HepG2 (cell line): ENCODE results near the gene TPX2. TPM values are rescaled to one million over a fixed set of nuclear protein-coding genes. Genes with fewer than 3 reads are reported as not detected.

Experiments
- ATF7-NPFF ChIP-seq: sonication (generic); formaldehyde crosslinking; IDR thresholded peaks from 2 replicates; pipeline ENCODE4 v1.8.1; 2023; ENCODE audit warnings: mild to moderate bottlenecking, low read depth, missing genetic modification reagents, moderate library complexity
- HOMEZ ChIP-seq: IDR thresholded peaks from 2 replicates; pipeline ENCODE4 v1.6.1; 2016; ENCODE audit warnings: low read depth
- KLF13 ChIP-seq: sonication (generic); formaldehyde crosslinking; IDR thresholded peaks from 2 replicates; pipeline ENCODE4 v1.4.0; 2020; ENCODE audit warnings: mild to moderate bottlenecking, missing genetic modification reagents
- PHF8 ChIP-seq: sonication (generic); formaldehyde crosslinking; IDR thresholded peaks from 2 replicates; pipeline ENCODE4 v1.5.0; 2020; ENCODE audit warnings: missing genetic modification reagents
- RBFOX2 ChIP-seq: fragments of 200-400 bp; formaldehyde crosslinking; IDR thresholded peaks from 2 replicates; pipeline ENCODE4 v1.6.1; 2017; ENCODE audit warnings: low read depth, mild to moderate bottlenecking, low read length
- REXO4 ChIP-seq: sonication (generic); formaldehyde crosslinking; IDR thresholded peaks from 2 replicates; pipeline ENCODE4 v1.8.0; 2022; ENCODE audit warnings: missing genetic modification reagents, mild to moderate bottlenecking, borderline replicate concordance
- SKI ChIP-seq: fragments of 450-650 bp; IDR thresholded peaks from one replicate; pipeline ENCODE4 v1.6.1; 2018; ENCODE audit warnings: mild to moderate bottlenecking; ENCODE audit not compliant: partially characterized antibody
- SMAD9 ChIP-seq: sonication (generic); formaldehyde crosslinking; IDR thresholded peaks from 2 replicates; pipeline ENCODE4 v1.5.1; 2020; ENCODE audit warnings: mild to moderate bottlenecking, missing genetic modification reagents
- ZBTB20 ChIP-seq: sonication (generic); formaldehyde crosslinking; IDR thresholded peaks from 2 replicates; pipeline ENCODE4 v1.8.1; 2023; ENCODE audit warnings: missing genetic modification reagents, low read depth, mild to moderate bottlenecking, borderline replicate concordance
- ZFY ChIP-seq: sonication (generic); formaldehyde crosslinking; IDR thresholded peaks from 2 replicates; pipeline ENCODE4 v1.4.0; 2020; ENCODE audit warnings: missing genetic modification reagents
- ZNF512B ChIP-seq: sonication (generic); formaldehyde crosslinking; IDR thresholded peaks from 2 replicates; pipeline ENCODE4 v1.5.1; 2020; ENCODE audit warnings: missing genetic modification reagents, mild to moderate bottlenecking, borderline replicate concordance
- ZNF552 ChIP-seq: sonication (generic); formaldehyde crosslinking; IDR thresholded peaks from 2 replicates; pipeline ENCODE4 v1.9.0; 2022; ENCODE audit warnings: missing genetic modification reagents, mild to moderate bottlenecking, borderline replicate concordance
- ZSCAN30 ChIP-seq: sonication (generic); formaldehyde crosslinking; IDR thresholded peaks from 2 replicates; pipeline ENCODE4 v1.5.0; 2020; ENCODE audit warnings: mild to moderate bottlenecking, missing genetic modification reagents
- polyA plus RNA-seq, 8 experiments: library from polyadenylated mRNA; depleted of rRNA in 3 of 8; stranded (reverse) in 7 of 8; unstranded in 1 of 8; fragments of >200 nt; fragmentation: Illumina TruSeq in 4 of 8; extraction: Trizol in 4 of 8; gene quantifications; 2 replicates each; pipeline versions ENCODE4 v1.2.1 to v1.2.3, GENCODE V29; 2011 to 2016; ENCODE audit warnings: low read depth in 4 of 8, missing spikeins in 1 of 8, mixed read lengths in 1 of 8; ENCODE audit not compliant: insufficient read depth in 1 of 8
- total RNA-seq, 5 experiments: library from RNA; depleted of rRNA; stranded (reverse); fragments of >200 nt; fragmentation: Illumina TruSeq; extraction: Trizol; gene quantifications; 2 replicates each; pipeline ENCODE4 v1.2.3, GENCODE V29; 2016; ENCODE audit warnings: low read depth in 1 of 5
- TF ChIP-seq, protein P1 (sequence below): IDR thresholded peaks from 2 replicates; pipeline ENCODE4 v1.4.0; 2020; ENCODE audit warnings: mild to moderate bottlenecking, missing genetic modification reagents
- TF ChIP-seq, protein P2 (sequence below): sonication (generic); formaldehyde crosslinking; IDR thresholded peaks from 2 replicates; pipeline ENCODE4 v1.5.0; 2020; ENCODE audit warnings: missing genetic modification reagents

TPX2 gene
- total and polyA plus RNA-seq, 2 of the 13 experiments (the other 11 are each of a cell fraction or from before 2014, with no cell fraction given), result 34.3 to 124 TPM

GRCh38 chr20:31695849-31696804 lies 43.0 kb upstream of the TPX2 start (continued):
- TF ChIP-seq, protein P1, sequence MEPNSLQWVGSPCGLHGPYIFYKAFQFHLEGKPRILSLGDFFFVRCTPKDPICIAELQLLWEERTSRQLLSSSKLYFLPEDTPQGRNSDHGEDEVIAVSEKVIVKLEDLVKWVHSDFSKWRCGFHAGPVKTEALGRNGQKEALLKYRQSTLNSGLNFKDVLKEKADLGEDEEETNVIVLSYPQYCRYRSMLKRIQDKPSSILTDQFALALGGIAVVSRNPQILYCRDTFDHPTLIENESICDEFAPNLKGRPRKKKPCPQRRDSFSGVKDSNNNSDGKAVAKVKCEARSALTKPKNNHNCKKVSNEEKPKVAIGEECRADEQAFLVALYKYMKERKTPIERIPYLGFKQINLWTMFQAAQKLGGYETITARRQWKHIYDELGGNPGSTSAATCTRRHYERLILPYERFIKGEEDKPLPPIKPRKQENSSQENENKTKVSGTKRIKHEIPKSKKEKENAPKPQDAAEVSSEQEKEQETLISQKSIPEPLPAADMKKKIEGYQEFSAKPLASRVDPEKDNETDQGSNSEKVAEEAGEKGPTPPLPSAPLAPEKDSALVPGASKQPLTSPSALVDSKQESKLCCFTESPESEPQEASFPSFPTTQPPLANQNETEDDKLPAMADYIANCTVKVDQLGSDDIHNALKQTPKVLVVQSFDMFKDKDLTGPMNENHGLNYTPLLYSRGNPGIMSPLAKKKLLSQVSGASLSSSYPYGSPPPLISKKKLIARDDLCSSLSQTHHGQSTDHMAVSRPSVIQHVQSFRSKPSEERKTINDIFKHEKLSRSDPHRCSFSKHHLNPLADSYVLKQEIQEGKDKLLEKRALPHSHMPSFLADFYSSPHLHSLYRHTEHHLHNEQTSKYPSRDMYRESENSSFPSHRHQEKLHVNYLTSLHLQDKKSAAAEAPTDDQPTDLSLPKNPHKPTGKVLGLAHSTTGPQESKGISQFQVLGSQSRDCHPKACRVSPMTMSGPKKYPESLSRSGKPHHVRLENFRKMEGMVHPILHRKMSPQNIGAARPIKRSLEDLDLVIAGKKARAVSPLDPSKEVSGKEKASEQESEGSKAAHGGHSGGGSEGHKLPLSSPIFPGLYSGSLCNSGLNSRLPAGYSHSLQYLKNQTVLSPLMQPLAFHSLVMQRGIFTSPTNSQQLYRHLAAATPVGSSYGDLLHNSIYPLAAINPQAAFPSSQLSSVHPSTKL (CRISPR knock-in tag), result peak; percentile 100
- TF ChIP-seq PHF8, result peak; percentile 59; the same call in 1 of the 2 replicates
- TF ChIP-seq ZNF552 (CRISPR knock-in tag), result peak; percentile 80
- TF ChIP-seq REXO4 (CRISPR knock-in tag), result no peak
- TF ChIP-seq ZFY (CRISPR knock-in tag), result peak; percentile 61
- peak; percentile 93; the same call in 1 of the 2 replicates for TF ChIP-seq ZNF512B (CRISPR knock-in tag)
- TF ChIP-seq RBFOX2, result peak; percentile 42; the same call in 1 of the 2 replicates
- TF ChIP-seq, protein P2, sequence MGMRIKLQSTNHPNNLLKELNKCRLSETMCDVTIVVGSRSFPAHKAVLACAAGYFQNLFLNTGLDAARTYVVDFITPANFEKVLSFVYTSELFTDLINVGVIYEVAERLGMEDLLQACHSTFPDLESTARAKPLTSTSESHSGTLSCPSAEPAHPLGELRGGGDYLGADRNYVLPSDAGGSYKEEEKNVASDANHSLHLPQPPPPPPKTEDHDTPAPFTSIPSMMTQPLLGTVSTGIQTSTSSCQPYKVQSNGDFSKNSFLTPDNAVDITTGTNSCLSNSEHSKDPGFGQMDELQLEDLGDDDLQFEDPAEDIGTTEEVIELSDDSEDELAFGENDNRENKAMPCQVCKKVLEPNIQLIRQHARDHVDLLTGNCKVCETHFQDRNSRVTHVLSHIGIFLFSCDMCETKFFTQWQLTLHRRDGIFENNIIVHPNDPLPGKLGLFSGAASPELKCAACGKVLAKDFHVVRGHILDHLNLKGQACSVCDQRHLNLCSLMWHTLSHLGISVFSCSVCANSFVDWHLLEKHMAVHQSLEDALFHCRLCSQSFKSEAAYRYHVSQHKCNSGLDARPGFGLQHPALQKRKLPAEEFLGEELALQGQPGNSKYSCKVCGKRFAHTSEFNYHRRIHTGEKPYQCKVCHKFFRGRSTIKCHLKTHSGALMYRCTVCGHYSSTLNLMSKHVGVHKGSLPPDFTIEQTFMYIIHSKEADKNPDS (CRISPR knock-in tag), result peak; percentile 100
- peak; percentile 97 for TF ChIP-seq ZBTB20 (CRISPR knock-in tag)
- peak; percentile 100 for TF ChIP-seq SKI
- TF ChIP-seq KLF13 (CRISPR knock-in tag), result no peak
- no peak for TF ChIP-seq SMAD9 (CRISPR knock-in tag)
- TF ChIP-seq ZSCAN30 (CRISPR knock-in tag), result no peak
- peak; percentile 96 for TF ChIP-seq HOMEZ (CRISPR knock-in tag)
- TF ChIP-seq ATF7-NPFF (CRISPR knock-in tag), result 0 out of 2 replicates have a peak, but pooled peaks have one; percentile 48
